GM20431 (cell line): Measurements from ENCODE around the gene DHX57.
"Not testable (repeated sequence)": the region's sequence is repeated elsewhere in the genome, so short reads cannot be mapped to it uniquely, and the experiment has no call there.

Source experiments
- in situ Hi-C: fragments of 300-500 bp; cut with MseI, MboI; formaldehyde crosslinking; loops from one replicate; pipeline ENCODE4 v1.15.0; 2020; ENCODE audit warnings: low sequenced_read_pairs; ENCODE audit not compliant: unreplicated experiment

Gene DHX57

DNA sequence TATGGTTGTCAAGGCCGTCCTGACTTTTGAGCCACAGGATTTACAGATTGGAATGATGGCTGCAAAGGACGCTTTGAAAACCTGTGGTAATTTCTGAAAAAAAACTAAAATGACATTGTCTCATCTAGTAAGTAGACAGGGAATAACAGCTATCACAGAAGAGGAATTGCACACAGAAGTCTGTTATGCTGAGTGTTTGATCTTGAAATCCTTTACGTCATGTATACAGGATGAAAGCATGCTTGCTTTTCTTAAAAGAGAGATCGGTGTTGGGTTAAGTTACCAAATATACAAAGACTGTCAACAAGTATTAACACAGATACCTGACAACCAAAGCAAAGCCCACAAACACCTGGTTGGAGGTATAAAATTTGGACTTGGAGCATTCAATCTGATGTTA lies 112.0 kb downstream of the DHX57 start:
- in situ Hi-C loops = no loop called here

DNA sequence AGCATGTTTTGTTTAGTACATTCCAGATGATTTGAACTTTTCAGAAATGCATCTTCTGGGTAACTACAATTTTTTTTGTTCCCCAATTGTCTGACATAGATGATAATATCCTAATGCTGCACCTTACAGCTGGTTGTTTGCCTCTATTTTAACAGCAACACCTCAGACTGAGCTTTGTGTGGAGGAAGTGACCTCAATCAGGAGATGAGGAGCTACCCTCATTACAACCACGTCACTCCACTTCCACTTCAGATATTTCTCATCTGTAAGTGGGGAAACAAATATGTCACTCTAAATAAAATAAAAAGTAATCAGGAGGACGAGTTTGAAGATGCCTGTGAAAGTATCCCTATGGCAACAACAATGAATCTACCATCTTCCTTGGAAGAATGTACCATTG lies 112.5 kb downstream of the DHX57 start:
- in situ Hi-C loops = no loop called here

DNA sequence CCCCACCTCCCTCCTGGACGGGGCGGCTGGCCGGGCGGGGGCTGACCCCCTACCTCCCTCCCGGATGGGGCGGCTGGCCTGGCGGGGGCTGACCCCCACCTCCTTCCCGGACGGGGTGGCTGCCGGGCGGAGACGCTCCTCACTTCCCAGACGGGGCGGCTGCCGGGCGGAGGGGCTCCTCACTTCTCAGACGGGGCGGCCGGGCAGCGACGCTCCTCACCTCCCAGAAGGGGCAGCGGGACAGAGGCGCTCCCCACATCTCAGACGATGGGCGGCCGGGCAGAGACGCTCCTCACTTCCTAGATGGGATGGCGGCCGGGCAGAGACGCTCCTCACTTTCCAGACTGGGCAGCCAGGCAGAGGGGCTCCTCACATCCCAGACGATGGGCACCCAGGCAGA lies 119.8 kb downstream of the DHX57 start:
- in situ Hi-C loops = not testable (repeated sequence)

DNA sequence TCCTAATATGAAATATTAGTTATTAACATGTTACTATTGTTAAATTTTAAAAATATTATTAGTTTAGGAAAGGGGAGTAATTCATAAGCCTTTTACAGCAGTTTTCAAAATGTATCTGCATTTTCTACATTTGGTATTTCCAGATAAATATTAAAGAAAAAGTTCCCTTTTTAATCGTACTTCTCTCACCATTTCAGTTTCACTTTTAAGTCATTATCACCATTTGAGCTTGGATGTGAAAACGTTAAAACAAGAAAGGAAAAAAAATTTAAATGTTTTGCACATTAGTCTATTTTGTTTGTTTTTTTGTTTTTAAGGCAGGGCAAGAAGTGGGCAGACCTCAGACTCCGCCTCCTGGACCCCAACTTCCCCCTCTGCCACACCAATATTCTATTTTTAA lies 121.2 kb downstream of the DHX57 start:
- in situ Hi-C loops = no loop called here

DNA sequence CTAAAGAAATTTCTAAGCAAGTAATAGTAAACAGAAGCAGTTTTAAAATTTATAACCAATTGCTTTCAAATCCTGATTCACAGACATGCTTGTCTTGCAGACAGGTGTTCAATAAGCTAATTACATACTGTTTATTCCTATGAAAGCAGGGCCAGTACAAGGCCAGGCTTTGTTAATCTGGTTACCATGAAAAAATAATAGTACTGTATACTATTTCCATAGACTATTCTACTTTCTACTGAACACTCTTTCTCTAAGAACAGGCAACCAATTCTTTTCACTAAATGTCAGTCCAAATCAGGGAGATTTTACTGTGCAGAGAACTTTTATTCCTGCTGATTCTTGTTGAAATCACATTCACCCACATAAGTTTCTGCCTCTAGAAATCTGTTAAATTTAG lies 121.7 kb downstream of the DHX57 start:
- in situ Hi-C loops = no loop called here

DNA sequence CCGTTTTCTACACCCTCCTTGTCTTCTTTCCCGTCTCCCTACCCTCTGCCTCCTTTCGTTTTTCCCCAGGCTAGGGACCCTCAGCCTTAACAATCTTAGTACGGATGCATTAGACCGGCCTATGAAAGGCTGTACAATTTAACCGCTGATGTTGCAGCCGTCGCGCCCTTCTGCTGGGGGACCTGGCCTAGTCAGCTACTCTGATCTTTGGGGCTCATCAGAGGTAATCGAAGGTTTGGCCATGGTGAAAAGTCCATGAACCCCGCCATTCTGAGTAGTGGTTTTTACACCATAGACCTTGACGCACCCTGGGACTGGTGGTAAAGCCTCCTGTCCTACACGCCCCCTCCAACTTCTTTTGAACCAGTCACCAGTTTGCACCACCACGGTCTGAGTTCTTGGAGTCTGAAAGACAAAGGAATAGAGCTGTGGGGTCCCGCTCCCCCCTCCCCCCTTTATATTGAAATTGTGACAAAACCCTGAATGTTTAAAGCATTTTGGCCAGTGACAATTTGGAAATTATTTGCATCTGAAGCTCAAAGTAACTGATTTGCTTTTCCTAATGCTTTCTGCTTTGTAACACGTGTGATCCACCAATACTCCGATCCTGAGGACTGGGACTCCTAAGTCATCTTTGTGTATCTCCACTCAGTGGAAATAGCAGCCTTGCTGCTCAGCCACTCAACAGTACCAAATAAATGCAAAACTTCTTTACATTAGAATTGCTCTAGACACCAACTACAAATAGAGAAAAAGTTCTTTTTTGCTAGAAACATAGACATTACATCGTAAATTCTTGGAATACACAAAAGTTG lies 123.9 kb downstream of the DHX57 start:
- in situ Hi-C loops = no loop called here

DNA sequence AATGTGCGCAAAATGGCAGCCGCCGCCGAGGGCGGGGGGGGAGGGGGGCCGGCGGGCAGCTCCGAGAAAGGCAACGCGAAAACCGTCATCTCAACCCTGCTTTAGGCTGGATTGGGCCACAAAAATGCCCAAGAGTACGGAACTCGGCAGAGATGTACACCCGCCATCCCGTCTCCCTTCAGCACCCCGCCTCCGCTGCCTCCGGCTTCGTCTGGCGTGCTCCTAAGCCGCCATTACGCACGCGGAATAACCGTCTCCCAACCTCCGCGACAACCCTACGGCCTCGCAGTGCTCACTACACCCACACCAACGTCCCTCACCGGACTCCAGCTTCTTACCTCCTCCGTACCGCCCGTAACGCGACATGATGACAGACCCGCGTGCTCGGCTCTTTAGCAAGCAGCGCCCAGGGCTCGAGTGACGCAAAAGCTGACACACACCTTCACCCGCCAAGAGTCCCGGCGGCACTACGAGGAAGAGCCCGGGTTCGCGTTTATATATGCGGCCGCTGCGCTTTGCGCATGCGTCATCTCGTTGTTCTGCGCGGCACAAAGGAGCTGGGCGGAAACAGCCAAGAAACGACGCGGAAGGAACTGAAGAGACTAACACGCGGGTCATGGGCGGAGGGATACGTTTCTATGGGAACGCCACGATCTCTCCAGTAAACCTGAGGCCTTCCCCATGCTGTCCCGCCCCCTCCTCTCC lies 124.7 kb downstream of the DHX57 start, which contains the start of gene SRSF7:
TSS of gene SRSF7 (minus strand) at position 471 of the 705 bp plus-strand sequence. CDS start at position 366, 105 bp downstream.
- in situ Hi-C loops = no loop called here

DNA sequence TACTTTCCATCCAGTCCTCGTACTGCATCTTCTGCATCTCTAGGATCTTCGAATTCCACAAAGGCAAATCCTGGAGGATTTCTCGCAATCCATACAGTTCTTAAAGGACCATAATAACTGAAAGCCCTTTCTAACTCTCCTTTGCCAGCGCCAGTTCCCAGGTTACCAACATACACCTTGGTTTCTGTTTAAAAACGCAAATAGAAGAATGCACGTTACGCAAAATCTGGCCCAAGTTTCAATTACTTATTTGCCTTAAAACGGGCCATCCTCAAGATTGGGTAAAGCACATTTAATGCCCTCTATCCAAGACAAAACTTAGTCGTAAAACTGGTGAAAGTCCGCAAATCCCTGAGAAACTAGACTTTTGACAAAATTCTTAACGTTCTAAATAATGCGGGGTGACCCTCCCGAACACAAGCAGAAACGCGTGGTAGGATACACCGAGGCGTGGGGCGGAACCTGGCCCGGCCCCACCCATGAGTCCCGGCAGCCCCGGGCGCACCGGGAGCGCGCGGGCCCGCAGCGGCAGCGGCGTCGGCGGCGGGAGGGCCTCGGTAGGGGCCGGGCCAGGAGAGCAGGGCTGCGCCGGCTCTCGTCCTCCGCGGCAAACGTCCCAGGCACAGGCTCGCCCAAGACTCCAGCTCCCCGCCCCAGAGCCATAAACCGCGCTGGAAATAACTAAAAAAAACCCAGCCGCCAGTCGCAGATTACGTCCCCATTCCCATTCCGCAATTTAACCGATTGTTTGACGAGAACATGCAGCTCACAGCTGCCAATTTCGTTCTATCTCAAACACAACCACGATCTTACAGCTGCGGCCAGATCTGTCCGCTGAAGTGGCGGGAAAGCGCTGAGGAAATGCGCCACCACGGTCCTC lies 125.5 kb downstream of the DHX57 start:
- in situ Hi-C loops = no loop called here

DNA sequence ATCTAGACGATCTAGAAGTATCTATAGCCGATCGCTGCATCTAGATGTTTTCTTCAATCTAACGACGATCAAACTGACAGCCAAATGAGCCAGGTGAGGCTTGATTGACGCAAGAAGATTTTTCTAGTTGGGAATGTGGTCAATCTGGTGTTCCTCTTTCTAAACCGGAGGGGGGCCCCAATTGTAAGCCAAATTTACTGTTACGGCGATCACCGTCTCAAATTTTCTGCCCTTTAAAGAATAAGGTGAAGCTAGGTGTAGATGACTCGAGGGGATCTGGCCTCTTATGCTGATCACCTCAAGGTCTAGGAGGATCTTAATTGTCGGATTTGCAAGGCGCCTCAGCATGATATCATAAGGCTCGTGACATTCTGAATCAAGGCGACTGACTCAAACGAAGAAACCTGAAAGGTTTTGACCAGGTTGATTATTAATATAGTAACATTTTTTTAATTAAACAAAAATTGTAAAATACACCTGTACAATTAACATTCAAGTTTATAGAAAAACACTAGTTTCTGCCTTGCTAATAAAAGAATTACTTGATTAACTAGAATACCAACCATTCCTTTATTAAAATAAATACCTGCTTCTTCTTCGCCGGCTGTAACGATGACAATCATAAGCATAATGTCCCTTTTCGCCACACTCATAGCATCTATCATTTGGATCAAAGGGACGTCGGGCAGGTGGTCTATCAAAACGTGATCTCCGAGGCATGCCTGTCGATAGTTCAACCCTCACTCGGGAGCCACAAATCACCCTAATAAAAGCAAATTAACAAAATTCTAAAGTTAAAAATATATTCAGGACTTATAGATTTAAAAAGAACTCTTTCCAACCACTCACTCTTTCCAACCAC lies 126.6 kb downstream of the DHX57 start:
- in situ Hi-C loops = no loop called here

DNA sequence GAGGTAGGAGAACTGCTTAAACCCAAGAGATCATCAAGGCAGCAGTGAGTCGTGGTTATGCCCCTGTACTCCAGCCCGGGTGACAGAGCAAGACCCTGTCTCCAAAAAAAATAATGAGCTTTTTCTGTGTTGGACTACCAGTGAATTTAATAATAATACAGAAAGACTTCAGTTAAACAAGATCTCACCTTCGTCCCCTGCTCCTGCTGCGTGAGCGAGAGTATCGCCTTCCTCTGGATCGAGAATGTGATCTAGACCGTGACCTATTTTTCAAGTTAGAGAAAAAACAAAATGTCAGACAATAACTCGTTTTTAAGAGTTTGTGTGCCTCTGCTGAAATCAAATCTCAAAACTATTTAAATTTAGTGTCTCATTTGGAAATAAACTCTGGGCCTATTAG lies 127.3 kb downstream of the DHX57 start:
- in situ Hi-C loops = no loop called here

DNA sequence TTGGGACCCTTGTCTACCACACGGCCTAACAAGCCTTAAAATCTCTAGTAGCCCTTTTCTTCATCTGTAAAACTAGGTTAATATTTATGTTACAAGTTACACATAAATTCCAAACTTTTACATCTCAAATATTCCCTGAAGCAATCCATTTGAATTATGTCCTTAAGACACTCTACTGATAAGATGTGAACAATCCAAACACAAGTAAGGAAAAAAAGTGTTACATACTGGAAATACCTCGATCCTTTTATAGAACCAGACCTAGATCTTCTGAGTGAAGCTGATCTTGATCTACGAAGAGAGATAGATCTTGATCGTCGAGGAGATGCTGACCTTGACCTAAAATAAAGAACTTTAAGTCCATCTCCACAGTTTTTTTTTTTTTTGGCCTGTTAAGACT lies 127.9 kb downstream of the DHX57 start:
- in situ Hi-C loops = no loop called here
